Type B pancreatic cell (in vitro differentiated cells): Measurements from ENCODE around the gene ATL2. TPM values are rescaled to one million over a fixed set of nuclear protein-coding genes. Genes with fewer than 3 reads are reported as not detected.

Source experiments
- DNase-seq: peaks from one replicate; pipeline ENCODE4 v3.0.0; 2021; ENCODE audit warnings: mixed read lengths; ENCODE audit not compliant: unreplicated experiment; ENCODE audit errors: extremely low spot score
- H3K27ac Mint-ChIP-seq: 2 replicates; pipeline ENCODE4 v1.8.0; 2021; ENCODE audit warnings: mild to moderate bottlenecking, mixed read lengths
- H3K27me3 Mint-ChIP-seq: 2 replicates; pipeline ENCODE4 v1.8.0; 2021; ENCODE audit warnings: mixed read lengths
- H3K36me3 Mint-ChIP-seq: 2 replicates; pipeline ENCODE4 v1.8.0; 2021; ENCODE audit warnings: mixed read lengths
- H3K4me1 Mint-ChIP-seq: one replicate; pipeline ENCODE4 v1.8.0; 2021; ENCODE audit warnings: mixed read lengths; ENCODE audit not compliant: unreplicated experiment
- H3K4me3 Mint-ChIP-seq: 2 replicates; pipeline ENCODE4 v1.8.0; 2021; ENCODE audit warnings: mild to moderate bottlenecking, mixed read lengths
- H3K9me3 Mint-ChIP-seq: 2 replicates; pipeline ENCODE4 v1.8.0; 2021; ENCODE audit warnings: mixed read lengths
- total RNA-seq: library from RNA; stranded (reverse); gene quantifications from 2 replicates; pipeline ENCODE4 v1.2.1, GENCODE V29; 2021; ENCODE audit warnings: low replicate concordance
- TF ChIP-seq, protein P1 (sequence below): fragments of 200-600 bp; sonication (generic); conservative IDR thresholded peaks from 2 replicates; pipeline ENCODE4 v1.5.0; 2021; ENCODE audit warnings: antibody characterized with exemption, mild to moderate bottlenecking

The ATL2 gene
- total RNA-seq, 1 donor from 2014 or later: 62.6 TPM

DNA sequence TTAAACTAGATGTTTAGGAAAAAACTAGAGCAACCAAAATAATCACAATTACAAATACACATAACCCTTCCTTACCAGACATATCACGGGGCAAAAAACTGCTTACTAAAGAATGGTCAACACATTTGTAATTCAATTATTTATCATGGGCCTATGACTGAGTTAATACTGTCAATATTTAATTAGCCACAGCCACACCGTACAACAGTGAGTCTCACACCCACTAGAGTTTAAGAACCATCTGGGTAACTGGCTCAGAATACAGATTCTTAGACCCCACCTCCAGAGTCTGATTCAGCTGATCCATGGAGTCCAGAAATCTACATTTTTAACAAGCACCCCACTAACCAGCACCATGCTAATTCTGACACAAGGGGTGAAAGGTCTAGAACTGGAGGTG lies 14.8 kb downstream of the ATL2 start:
- Mint-ChIP-seq H3K9me3 (no peaks in the 10 kb centered on the region), H3K36me3 (peaks cover 3% of the 10 kb centered on the region), H3K27ac (no peak overlapping the region), H3K27me3 (no peaks in the 10 kb centered on the region), H3K4me3 (no peak overlapping the region), H3K4me1 (peaks cover 9% of the 10 kb centered on the region)
- TF ChIP-seq, protein P1, sequence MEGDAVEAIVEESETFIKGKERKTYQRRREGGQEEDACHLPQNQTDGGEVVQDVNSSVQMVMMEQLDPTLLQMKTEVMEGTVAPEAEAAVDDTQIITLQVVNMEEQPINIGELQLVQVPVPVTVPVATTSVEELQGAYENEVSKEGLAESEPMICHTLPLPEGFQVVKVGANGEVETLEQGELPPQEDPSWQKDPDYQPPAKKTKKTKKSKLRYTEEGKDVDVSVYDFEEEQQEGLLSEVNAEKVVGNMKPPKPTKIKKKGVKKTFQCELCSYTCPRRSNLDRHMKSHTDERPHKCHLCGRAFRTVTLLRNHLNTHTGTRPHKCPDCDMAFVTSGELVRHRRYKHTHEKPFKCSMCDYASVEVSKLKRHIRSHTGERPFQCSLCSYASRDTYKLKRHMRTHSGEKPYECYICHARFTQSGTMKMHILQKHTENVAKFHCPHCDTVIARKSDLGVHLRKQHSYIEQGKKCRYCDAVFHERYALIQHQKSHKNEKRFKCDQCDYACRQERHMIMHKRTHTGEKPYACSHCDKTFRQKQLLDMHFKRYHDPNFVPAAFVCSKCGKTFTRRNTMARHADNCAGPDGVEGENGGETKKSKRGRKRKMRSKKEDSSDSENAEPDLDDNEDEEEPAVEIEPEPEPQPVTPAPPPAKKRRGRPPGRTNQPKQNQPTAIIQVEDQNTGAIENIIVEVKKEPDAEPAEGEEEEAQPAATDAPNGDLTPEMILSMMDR: no peak
- DNase-seq: no peak

DNA sequence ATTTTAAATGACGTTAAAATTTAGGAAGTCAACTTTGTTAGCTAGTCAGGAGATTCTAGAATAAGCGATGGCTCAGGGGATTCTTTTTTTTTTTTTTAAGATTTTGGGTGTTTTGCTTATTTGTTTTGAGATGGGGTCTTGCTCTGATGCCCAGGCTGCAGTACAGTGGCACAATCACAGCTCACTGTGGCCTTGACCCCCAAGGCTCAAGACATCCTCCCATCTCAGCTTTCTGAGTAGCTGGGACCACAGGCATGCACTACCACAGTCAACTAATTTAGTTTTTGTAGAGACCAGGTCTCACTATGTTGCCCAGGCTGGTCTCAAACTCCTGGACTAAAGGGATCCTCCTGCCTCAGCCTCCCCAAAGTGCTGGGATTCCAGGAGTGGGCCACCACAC lies 16.9 kb downstream of the ATL2 start:
- Mint-ChIP-seq H3K9me3 (no peaks in the 10 kb centered on the region), H3K36me3 (peaks cover 3% of the 10 kb centered on the region), H3K27ac (no peak overlapping the region), H3K4me3 (no peak overlapping the region), H3K4me1 (peaks cover 5% of the 10 kb centered on the region), H3K27me3 (no peaks in the 10 kb centered on the region)
- TF ChIP-seq, protein P1: no peak
- DNase-seq: no peak

DNA sequence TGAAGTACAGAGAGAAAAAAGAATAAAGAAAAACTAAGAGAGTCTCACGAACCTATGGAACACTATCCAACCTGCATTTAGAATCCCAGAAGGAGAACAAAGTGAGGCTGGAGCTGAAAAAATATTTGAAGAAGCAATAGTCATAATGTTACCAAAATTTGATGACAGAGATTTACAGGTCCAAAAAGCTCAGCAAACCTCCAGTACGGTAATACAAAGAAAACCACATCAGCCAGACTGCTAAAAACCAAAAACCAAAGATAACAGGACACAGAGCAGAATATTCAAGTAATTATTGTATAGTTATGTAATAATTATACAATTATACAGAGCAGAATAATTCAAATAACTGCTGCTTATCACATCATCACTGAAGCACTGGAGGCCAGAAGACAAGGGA lies 23.7 kb downstream of the ATL2 start:
- TF ChIP-seq, protein P1: no peak
- Mint-ChIP-seq H3K9me3 (peaks cover 4% of the 10 kb centered on the region), H3K4me3 (no peak overlapping the region), H3K36me3 (peaks cover 26% of the 10 kb centered on the region), H3K27me3 (no peaks in the 10 kb centered on the region), H3K4me1 (peaks cover 6% of the 10 kb centered on the region), H3K27ac (no peak overlapping the region)
- DNase-seq: no peak

DNA sequence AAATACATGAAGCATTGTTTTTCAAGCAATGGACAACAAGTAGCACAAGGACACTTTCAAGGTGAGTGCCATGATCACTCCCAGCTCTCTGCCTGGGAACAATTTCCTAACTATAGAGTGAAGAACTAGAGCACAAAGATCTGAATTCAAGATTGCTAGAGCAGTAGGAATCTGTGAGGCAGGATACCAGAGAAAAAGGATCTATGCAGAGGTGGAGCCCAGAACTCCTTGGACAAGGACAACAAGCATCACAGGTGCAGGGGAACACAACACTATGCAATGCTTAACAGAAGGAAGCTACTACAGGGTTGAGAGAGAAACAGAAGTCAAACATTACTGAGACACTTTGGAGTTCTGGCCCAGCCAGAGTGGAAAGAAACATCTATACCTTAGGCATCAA lies 24.7 kb downstream of the ATL2 start:
- H3K27ac Mint-ChIP-seq: peak overlapping the region; percentile 26
- no peak overlapping the region for H3K4me3 Mint-ChIP-seq
- DNase-seq: no peak

DNA sequence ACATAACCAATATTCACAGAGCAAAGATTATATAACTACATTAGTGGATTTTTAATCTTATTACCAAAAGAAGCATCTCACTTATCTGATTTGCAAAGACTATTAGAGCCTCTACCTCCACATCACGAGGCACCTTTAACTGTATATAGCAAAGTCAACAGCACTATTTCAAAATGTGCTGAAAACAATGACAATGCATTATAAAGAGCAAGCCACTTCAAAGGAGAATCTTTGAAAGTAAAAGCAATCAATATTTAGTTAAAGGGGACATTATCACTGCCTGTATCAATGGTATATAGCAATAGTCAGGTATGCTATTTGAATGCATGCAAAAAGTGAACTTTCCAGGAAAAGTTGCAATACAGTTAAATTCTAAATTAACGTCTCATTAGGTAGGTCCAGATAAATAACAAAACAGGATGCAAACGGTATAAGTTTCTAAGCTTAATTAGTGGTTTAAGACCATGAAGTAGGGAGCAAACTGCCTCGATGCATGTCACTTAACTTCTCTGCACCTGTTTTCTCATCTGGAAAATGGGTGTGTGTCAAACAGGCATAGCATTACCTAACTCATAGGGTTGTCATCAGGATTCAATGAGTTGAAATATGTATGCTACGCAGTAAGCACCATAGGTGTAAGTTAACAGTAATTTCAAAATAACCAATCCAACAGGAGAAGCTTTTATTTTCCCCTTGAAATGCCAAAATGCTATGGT lies 31.6 kb downstream of the ATL2 start:
- Mint-ChIP-seq H3K36me3 (peaks cover 26% of the 10 kb centered on the region), H3K4me1 (no peaks in the 10 kb centered on the region), H3K9me3 (peaks cover 5% of the 10 kb centered on the region), H3K27ac (no peak overlapping the region), H3K27me3 (no peaks in the 10 kb centered on the region), H3K4me3 (no peak overlapping the region)
- TF ChIP-seq, protein P1: no peak
- DNase-seq: no peak

More for the DNA sequence above, 24.7 kb downstream of the ATL2 start:
- Mint-ChIP-seq H3K36me3 (peaks cover 26% of the 10 kb centered on the region), H3K27me3 (no peaks in the 10 kb centered on the region), H3K9me3 (peaks cover 4% of the 10 kb centered on the region), H3K4me1 (peaks cover 6% of the 10 kb centered on the region)
- TF ChIP-seq, protein P1: no peak

DNA sequence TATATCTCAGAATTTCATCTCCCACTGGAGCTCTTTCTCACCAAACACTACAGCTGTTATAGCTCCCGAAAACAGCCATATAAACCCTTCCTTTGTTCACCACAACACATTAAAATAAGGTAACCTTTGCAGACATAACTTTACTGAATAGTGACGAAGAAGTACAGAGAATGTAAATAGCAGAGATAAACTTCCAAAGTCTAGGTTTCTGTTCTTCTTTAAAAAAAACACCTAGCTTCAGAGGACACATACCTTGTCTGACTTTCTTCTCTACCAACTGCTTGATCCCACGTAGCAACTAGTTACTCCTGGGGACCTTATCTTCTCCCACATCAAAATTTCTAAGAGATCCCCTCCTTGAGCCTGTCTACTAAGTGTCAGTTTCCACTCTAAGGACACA lies 32.3 kb downstream of the ATL2 start:
- Mint-ChIP-seq H3K36me3 (peaks cover 24% of the 10 kb centered on the region), H3K4me3 (no peak overlapping the region), H3K9me3 (peaks cover 5% of the 10 kb centered on the region), H3K27me3 (no peaks in the 10 kb centered on the region), H3K27ac (no peak overlapping the region), H3K4me1 (no peaks in the 10 kb centered on the region)
- TF ChIP-seq, protein P1: no peak
- no peak for DNase-seq
